Measurements from ENCODE around the gene VPREB1. TPM values are rescaled to one million over a fixed set of nuclear protein-coding genes. Genes with fewer than 3 reads are reported as not detected.

VPREB1 gene
- total RNA-seq, 6 experiments from 2014 or later = not detected

- Histone ChIP-seq H3K9me3 (no peaks in the 10 kb centered on the region), H3K4me3 (no peak overlapping the region), H3K36me3 (no peaks in the 10 kb centered on the region), H3K4me1 (no peaks in the 10 kb centered on the region), H3K27me3 (no peaks in the 10 kb centered on the region), H3K27ac (no peak overlapping the region)
- 94% methylated on average over 5 of the region's 5 CpGs for WGBS (ENCODE audit: insufficient coverage, low coverage, low lambda C conversion rate, missing lambda C conversion rate)
- DNase-seq (no peak), ATAC-seq (no peak)
- no peak for TF ChIP-seq POLR2A (IDR thresholded peaks at IDR 0.05)
- no peak for TF ChIP-seq CTCF (IDR thresholded peaks at IDR 0.05)
- intact Hi-C loops (cut with DNase I) = no loop called here
These were observed 11.5 kb upstream of the VPREB1 start for GRCh38 chr22:22233081-22233480.

- Histone ChIP-seq H3K9me3 (no peaks in the 10 kb centered on the region), H3K4me3 (no peak overlapping the region), H3K27me3 (no peaks in the 10 kb centered on the region), H3K27ac (no peak overlapping the region), H3K4me1 (no peaks in the 10 kb centered on the region), H3K36me3 (no peaks in the 10 kb centered on the region)
- intact Hi-C loops (cut with DNase I) = no loop called here
- no peak for DNase-seq
- WGBS (ENCODE audit: insufficient coverage, low coverage, low lambda C conversion rate, missing lambda C conversion rate) = 14% methylated on average over 1 of the region's 2 CpGs
- ATAC-seq = no peak
- TF ChIP-seq CTCF (IDR thresholded peaks at IDR 0.05) (peak; percentile 19 to 45 (median 32)), POLR2A (IDR thresholded peaks at IDR 0.05) (no peak)
These were observed 9.0 kb upstream of the VPREB1 start for GRCh38 chr22:22235558-22235957.

- TF ChIP-seq CTCF (IDR thresholded peaks at IDR 0.05) (no peak), POLR2A (IDR thresholded peaks at IDR 0.05) (no peak)
- DNase-seq = no peak
- intact Hi-C loops (cut with DNase I) = no loop called here
- Histone ChIP-seq H3K4me3 (no peak overlapping the region), H3K9me3 (no peaks in the 10 kb centered on the region), H3K27ac (no peak overlapping the region), H3K36me3 (no peaks in the 10 kb centered on the region), H3K27me3 (no peaks in the 10 kb centered on the region), H3K4me1 (no peaks in the 10 kb centered on the region)
- 61% methylated on average over 3 of the region's 4 CpGs for WGBS (ENCODE audit: insufficient coverage, low coverage, low lambda C conversion rate, missing lambda C conversion rate)
- no peak for ATAC-seq
These were observed 7.1 kb upstream of the VPREB1 start for GRCh38 chr22:22237521-22237920.

GRCh38 chr22:22239311-22239939, 5.2 kb upstream of the VPREB1 start:
- WGBS (ENCODE audit: insufficient coverage, low coverage, low lambda C conversion rate, missing lambda C conversion rate) = 59% methylated on average over 8 of the region's 13 CpGs
- intact Hi-C loops (cut with DNase I) = no loop called here
- ATAC-seq = no peak
- TF ChIP-seq POLR2A (IDR thresholded peaks at IDR 0.05) (no peak), CTCF (IDR thresholded peaks at IDR 0.05) (no peak)
- H3K36me3 ChIP-seq = no peaks in the 10 kb centered on the region
- H3K27ac ChIP-seq = no peak overlapping the region
- no peaks in the 10 kb centered on the region for H3K4me1 ChIP-seq
- no peak for DNase-seq
- H3K9me3 ChIP-seq = no peaks in the 10 kb centered on the region
- H3K4me3 ChIP-seq = no peak overlapping the region
- H3K27me3 ChIP-seq = no peaks in the 10 kb centered on the region

- WGBS (ENCODE audit: insufficient coverage, low coverage, low lambda C conversion rate, missing lambda C conversion rate) = 61% methylated on average over 7 of the region's 7 CpGs
- no peak for DNase-seq
- Histone ChIP-seq H3K9me3 (no peaks in the 10 kb centered on the region), H3K27me3 (no peaks in the 10 kb centered on the region), H3K27ac (no peak overlapping the region), H3K4me1 (no peaks in the 10 kb centered on the region), H3K36me3 (no peaks in the 10 kb centered on the region), H3K4me3 (no peak overlapping the region)
- intact Hi-C loops (cut with DNase I) = no loop called here
- ATAC-seq = no peak
- no peak for TF ChIP-seq CTCF (IDR thresholded peaks at IDR 0.05)
- TF ChIP-seq POLR2A (IDR thresholded peaks at IDR 0.05) = no peak
These were observed 3.1 kb upstream of the VPREB1 start for GRCh38 chr22:22241554-22241898.

Measured in right lobe of liver (tissue), 6 donors.